Esophagus muscularis mucosa (tissue), 4 donors: ENCODE measurements around the gene C11orf98. TPM values are rescaled to one million over a fixed set of nuclear protein-coding genes. Genes with fewer than 3 reads are reported as not detected.
A peak's percentile ranks its signal among the peaks of the same experiment; 100 is the strongest.

Experiments used
- DNase-seq: peaks from one replicate; pipeline ENCODE4 v3.0.0-alpha.2; 2017; ENCODE audit errors: extremely low spot score
- H3K27ac ChIP-seq, 4 donors: fragments of 200-600 bp; sonication (generic); replicated peaks in 1 of 4; 1 replicate in 3 of 4; 2 replicates in 1 of 4; pipeline ENCODE4 v1.5.1; 2016 to 2019; ENCODE audit warnings: mild to moderate bottlenecking in 1 of 4
- H3K27me3 ChIP-seq, 4 donors: fragments of 200-600 bp; sonication (generic); one replicate each; pipeline versions ENCODE4 v1.5.1 to v1.6.0; 2016 to 2019
- H3K36me3 ChIP-seq, 4 donors: fragments of 200-600 bp; sonication (generic); one replicate each; pipeline ENCODE4 v1.5.1; 2016 to 2019
- H3K4me1 ChIP-seq, 4 donors: fragments of 200-600 bp; sonication (generic); one replicate each; pipeline ENCODE4 v1.5.1; 2016 to 2019
- H3K4me3 ChIP-seq, 4 donors: fragments of 200-600 bp; sonication (generic); 1 replicate in 2 of 4; 2 replicates in 2 of 4; pipeline ENCODE4 v1.5.1; 2016 to 2019; ENCODE audit warnings: mild to moderate bottlenecking in 4 of 4, moderate library complexity in 1 of 4
- H3K9me3 ChIP-seq, 4 donors: fragments of 200-600 bp; sonication (generic); 1 replicate in 3 of 4; 2 replicates in 1 of 4; pipeline ENCODE4 v1.5.1; 2016 to 2019
- EP300 ChIP-seq: sonication (generic); formaldehyde crosslinking; IDR thresholded peaks from one replicate; pipeline ENCODE4 v1.6.1; 2017; ENCODE audit warnings: antibody characterized with exemption
- POLR2A ChIP-seq: fragments of 450-650 bp; IDR thresholded peaks from one replicate; pipeline ENCODE4 v1.6.1; 2017; ENCODE audit warnings: antibody characterized with exemption, moderate library complexity, mild to moderate bottlenecking, low read depth
- POLR2AphosphoS5 ChIP-seq, 2 donors: sonication (generic); formaldehyde crosslinking; IDR thresholded peaks; one replicate each; pipeline ENCODE4 v1.6.1; 2017; ENCODE audit warnings: antibody characterized with exemption in 2 of 2
- WGBS: methylation state at CpG from one replicate; pipeline ENCODE4 v1.1.5; 2018; 5-methylcytosine and 5-hydroxymethylcytosine counted together
- intact Hi-C: fragments of 100-400 bp; cut with DNase I; formaldehyde crosslinking; loops from one replicate; pipeline ENCODE4 v1.15.1; 2023
- total RNA-seq, 4 donors: library from RNA; depleted of rRNA; stranded (reverse); fragments of >200 nt; gene quantifications; one replicate each; pipeline versions ENCODE4 v1.1.0 to v1.2.1, GENCODE V29; 2016
- TF ChIP-seq, protein P1 (sequence below), 3 experiments: fragments of 200-600 bp in 2 of 3; fragments of 450-650 bp in 1 of 3; sonication (generic) in 2 of 3; IDR thresholded peaks; one replicate each; pipeline ENCODE4 v1.5.1; 2017 to 2019; ENCODE audit warnings: antibody characterized with exemption in 3 of 3, mild to moderate bottlenecking in 2 of 3, moderate library complexity in 1 of 3

C11orf98 gene
- total RNA-seq, 4 donors from 2014 or later = 23.7 to 38.0 (median 33.0) TPM

DNA sequence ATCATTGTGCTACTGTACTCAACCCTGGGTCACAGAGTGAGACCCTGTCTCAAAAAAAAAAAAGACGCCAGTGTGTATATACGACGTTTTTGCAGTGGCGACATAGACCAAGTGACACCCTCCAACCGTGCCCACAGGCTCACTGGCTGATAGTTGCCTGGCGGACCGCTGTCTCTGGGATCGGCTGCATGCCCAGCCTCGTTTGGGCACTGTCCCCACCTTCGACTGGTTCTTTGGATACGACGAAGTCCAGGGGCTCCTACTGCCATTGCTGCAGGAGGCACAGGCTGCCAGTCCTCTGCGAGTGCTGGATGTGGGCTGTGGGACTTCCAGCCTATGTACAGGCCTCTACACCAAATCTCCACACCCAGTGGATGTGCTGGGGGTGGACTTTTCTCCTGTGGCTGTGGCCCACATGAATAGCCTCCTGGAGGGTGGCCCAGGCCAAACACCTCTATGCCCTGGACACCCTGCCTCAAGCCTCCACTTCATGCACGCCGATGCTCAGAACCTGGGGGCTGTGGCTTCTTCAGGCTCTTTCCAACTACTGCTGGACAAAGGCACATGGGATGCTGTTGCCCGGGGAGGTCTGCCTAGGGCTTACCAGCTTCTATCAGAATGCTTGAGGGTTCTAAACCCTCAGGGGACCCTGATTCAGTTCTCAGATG is 1.4 kb upstream of the C11orf98 start:
- no peaks in the 10 kb centered on the region for H3K27me3 ChIP-seq
- intact Hi-C loops = no loop called here
- H3K9me3 ChIP-seq = no peaks in the 10 kb centered on the region
- TF ChIP-seq POLR2A = no peak
- TF ChIP-seq POLR2AphosphoS5 (IDR thresholded peaks at IDR 0.05) = no peak
- TF ChIP-seq, protein P1, sequence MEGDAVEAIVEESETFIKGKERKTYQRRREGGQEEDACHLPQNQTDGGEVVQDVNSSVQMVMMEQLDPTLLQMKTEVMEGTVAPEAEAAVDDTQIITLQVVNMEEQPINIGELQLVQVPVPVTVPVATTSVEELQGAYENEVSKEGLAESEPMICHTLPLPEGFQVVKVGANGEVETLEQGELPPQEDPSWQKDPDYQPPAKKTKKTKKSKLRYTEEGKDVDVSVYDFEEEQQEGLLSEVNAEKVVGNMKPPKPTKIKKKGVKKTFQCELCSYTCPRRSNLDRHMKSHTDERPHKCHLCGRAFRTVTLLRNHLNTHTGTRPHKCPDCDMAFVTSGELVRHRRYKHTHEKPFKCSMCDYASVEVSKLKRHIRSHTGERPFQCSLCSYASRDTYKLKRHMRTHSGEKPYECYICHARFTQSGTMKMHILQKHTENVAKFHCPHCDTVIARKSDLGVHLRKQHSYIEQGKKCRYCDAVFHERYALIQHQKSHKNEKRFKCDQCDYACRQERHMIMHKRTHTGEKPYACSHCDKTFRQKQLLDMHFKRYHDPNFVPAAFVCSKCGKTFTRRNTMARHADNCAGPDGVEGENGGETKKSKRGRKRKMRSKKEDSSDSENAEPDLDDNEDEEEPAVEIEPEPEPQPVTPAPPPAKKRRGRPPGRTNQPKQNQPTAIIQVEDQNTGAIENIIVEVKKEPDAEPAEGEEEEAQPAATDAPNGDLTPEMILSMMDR (IDR thresholded peaks at IDR 0.05) = no peak
- TF ChIP-seq EP300 = no peak
- WGBS = 77% methylated on average over 3 of the region's 16 CpGs
- H3K36me3 ChIP-seq = peaks cover 7 to 32% (median 24%) of the 10 kb centered on the region in 4 donors
- peak overlapping the region; percentile 71 to 83 (median 82) for H3K4me3 ChIP-seq
- peak overlapping the region; percentile 91 to 97 (median 92) for H3K27ac ChIP-seq
- H3K4me1 ChIP-seq = peaks cover 40 to 69% (median 55%) of the 10 kb centered on the region in 4 donors
- no peak for DNase-seq

DNA sequence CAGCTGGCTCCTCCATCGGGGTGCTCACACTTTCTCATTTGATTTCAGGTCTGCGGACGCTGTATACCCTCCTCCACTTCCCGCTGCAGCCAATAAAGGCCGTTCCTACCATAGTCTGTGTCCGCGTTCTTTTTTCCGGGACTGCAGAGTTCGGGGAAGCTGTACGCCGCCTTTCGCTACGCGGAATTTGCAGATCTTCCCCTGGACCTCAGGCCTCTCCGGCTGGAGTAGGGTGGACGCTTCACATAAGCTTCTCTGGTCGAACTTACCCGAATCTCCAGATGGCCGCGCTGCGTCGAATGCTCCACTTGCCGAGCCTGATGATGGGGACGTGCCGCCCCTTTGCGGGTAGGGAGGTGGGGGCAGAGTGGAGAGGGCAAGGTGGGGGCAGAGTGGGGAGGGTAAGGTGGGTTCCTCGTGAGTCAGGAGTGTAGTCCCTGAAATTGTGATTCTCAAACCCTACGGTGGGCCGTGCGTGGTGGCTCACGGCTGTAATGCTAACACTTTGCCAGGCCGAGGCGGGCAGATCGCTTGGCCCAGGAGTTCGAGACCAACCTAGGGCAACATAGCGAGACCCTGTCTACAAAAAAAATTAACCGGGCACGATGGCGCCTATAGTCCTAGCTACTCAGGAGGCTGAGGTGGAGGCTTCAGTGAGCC is 719 bp upstream of the C11orf98 start:
- peaks cover 7 to 32% (median 24%) of the 10 kb centered on the region in 4 donors for H3K36me3 ChIP-seq
- TF ChIP-seq EP300 (no peak), POLR2A (no peak), POLR2AphosphoS5 (IDR thresholded peaks at IDR 0.05) (no peak)
- TF ChIP-seq, protein P1 (IDR thresholded peaks at IDR 0.05) = no peak
- no peaks in the 10 kb centered on the region for H3K9me3 ChIP-seq
- intact Hi-C loops = no loop called here
- under 1% methylated on average over 28 of the region's 39 CpGs for WGBS
- peak; percentile 92 for DNase-seq
- peak overlapping the region; percentile 71 to 83 (median 82) for H3K4me3 ChIP-seq
- peak overlapping the region; percentile 91 to 97 (median 92) for H3K27ac ChIP-seq
- H3K27me3 ChIP-seq = no peaks in the 10 kb centered on the region
- H3K4me1 ChIP-seq = peaks cover 37 to 62% (median 50%) of the 10 kb centered on the region in 4 donors

GRCh38 chr11:62664405-62665074 is 470 bp downstream of the C11orf98 start:
- intact Hi-C loops = no loop called here
- peaks cover 30 to 50% (median 43%) of the 10 kb centered on the region in 4 donors for H3K4me1 ChIP-seq
- H3K27me3 ChIP-seq = no peaks in the 10 kb centered on the region
- no peaks in the 10 kb centered on the region for H3K9me3 ChIP-seq
- peaks cover 7 to 32% (median 24%) of the 10 kb centered on the region in 4 donors for H3K36me3 ChIP-seq
- TF ChIP-seq POLR2AphosphoS5 (IDR thresholded peaks at IDR 0.05) = no peak
- TF ChIP-seq, protein P1 (IDR thresholded peaks at IDR 0.05) = no peak
- TF ChIP-seq POLR2A = no peak
- no peak for TF ChIP-seq EP300
- H3K4me3 ChIP-seq = peak overlapping the region; percentile 71 to 83 (median 82)
- WGBS = 5% methylated on average over 23 of the region's 36 CpGs
- H3K27ac ChIP-seq = peak overlapping the region; percentile 91 to 97 (median 92)
- no peak for DNase-seq

- Histone ChIP-seq H3K27ac (no peak overlapping the region), H3K4me3 (no peak overlapping the region), H3K4me1 (peaks cover 7 to 16% (median 8%) of the 10 kb centered on the region in 4 donors), H3K9me3 (no peaks in the 10 kb centered on the region), H3K36me3 (peaks cover 0 to 4% (median 2%) of the 10 kb centered on the region in 4 donors), H3K27me3 (no peaks in the 10 kb centered on the region)
- TF ChIP-seq, protein P1 (IDR thresholded peaks at IDR 0.05) = no peak
- TF ChIP-seq POLR2AphosphoS5 (IDR thresholded peaks at IDR 0.05) (no peak), POLR2A (no peak), EP300 (no peak)
- DNase-seq = no peak
- 63% methylated on average over 5 of the region's 5 CpGs for WGBS
- intact Hi-C loops = no loop called here
Measured at GRCh38 chr11:62656796-62657429, 8.1 kb downstream of the C11orf98 start.
